ENCODE data around the gene WDR46.

Gene WDR46

DNA sequence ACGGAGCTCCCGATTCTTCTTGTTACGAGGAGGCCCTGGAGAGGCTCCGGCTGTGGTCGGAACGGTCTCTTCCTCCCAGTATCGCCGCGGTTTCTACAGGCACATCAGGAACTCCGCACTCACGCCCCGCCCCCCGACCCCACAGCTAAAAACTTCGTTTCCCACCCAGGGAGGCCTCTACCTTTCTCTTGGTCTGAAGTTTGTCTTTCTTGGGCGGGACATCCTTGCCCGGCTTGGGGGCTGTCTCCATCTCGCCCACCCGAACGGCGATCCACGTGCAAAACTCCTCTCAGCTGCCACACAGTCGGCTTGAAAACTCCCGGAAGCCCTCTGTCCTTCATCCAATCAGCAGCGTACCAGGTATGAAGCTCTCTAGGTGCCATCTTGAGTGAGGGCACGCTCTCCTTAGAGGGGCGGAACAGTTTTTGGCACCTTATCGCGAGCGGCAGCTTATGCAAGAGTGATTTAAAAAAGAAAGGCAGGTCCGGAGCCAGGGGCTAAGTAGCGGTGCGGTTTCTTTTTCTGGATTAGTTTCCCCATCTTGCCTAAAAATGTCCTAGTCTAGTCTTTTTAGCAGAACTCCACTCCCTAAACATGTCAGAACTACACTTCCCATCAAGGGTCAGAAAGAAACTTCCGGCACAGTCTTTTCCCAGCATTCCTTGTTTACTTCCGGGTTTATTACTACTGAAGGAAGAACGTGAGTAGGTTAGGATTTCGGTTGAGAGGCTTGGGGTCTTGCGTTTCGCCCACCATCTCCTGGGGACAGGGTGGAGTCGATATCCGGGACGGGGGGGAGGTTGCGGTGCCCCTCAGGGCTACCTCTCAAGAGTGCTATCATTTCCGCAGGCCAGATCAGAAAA, at the start of gene WDR46, which contains the start of gene PFDN6:
Gene WDR46, minus strand, starts transcription at position 319 of the 863 bp plus-strand sequence. Its CDS starts 69 bp downstream, at position 250.
Gene PFDN6, plus strand, starts transcription at position 681 of the 863 bp plus-strand sequence. CDS start 256 bp downstream, outside the sequence.
- peak; percentile 91 for DNase-seq

DNA sequence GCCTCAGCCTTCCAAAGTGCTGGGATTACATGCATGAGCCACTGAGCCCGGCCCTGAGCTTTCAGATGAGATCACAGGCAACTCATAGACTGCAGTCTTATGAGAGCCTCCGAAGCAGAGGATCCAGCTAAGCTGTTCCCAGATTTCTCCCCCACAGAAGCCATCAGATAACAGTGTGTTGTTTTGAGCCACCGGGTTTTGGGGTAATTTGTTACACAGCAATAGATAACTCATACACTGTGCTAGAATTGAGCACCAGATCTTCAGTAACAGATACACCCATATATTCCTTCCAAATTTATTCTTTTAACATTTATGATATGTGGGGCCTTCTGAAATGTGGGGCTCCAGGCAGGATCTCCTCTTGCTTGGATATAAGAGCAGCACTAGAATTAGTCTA, 47.5 kb upstream of the WDR46 start:
- no peak for DNase-seq

- no peak for DNase-seq
Measured at GRCh38 chr6:33335916-33336315, 46.9 kb upstream of the WDR46 start.

DNA sequence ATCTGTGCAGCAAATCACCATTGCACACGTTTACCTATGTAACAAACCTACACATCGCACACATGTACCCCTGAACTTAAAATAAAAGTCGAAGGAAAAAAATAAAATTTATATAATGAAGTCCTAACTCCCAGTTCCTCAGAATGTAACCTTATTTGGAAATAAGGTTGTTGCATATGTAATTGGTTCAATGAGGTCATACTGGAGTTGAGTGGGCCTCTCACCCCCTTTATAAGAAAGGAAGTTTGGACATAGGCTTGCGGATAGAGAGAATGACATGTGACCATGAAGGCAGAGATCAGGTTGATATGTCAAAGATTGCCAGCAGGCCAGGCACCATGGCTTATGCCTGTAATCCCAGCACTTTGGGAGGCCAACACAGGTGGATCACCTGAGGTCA, 44.6 kb upstream of the WDR46 start:
- DNase-seq: no peak

GRCh38 chr6:33330736-33331135, 41.7 kb upstream of the WDR46 start:
- no peak for DNase-seq

DNA sequence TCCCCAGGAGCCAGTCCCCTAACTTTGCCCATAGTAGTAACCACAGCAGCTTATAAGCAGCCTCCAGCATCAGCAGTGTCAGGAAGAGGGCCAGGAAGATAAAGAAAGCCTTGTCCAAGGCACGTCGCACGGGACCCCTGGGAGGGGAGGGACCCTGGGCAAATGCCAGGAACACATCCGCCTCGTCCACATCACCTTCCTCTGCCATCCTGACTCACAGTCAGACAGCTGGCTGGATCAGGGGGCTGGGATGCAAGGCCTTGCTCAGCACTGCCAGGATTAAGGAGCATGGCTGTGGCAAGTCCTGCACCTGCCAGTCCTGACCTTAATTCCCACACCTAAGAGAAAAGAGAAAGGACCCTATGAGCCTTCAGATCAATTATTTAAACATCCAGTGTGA, 40.0 kb upstream of the WDR46 start:
- no peak for DNase-seq

GRCh38 chr6:33324125-33324524, 35.1 kb upstream of the WDR46 start:
- DNase-seq: no peak

- no peak for DNase-seq
Measured at GRCh38 chr6:33323623-33323948, 34.5 kb upstream of the WDR46 start.

GRCh38 chr6:33321227-33321626, 32.2 kb upstream of the WDR46 start:
- no peak for DNase-seq

GRCh38 chr6:33320315-33321181, 31.5 kb upstream of the WDR46 start:
- no peak for DNase-seq

DNA sequence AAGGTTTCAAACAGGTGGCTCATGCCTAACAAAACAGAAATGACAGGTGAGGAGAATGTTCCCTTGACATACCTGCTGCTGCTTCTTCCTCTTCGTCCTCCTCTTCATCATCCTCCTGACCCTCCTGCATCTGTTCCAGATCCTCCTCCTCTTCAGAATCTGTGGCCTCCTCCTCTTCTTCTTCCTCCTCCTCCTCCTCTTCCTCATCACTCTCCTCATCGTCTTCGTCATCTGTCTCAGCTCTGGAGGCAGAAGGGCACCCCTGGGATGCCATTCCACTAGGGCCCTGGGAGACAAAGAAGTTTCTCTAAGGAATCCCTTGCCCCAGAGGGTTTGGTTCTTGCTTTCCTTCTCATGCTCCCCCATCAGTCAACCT, 30.9 kb upstream of the WDR46 start:
- DNase-seq: no peak

GRCh38 chr6:33318426-33319073, 29.5 kb upstream of the WDR46 start:
- no peak for DNase-seq

DNA sequence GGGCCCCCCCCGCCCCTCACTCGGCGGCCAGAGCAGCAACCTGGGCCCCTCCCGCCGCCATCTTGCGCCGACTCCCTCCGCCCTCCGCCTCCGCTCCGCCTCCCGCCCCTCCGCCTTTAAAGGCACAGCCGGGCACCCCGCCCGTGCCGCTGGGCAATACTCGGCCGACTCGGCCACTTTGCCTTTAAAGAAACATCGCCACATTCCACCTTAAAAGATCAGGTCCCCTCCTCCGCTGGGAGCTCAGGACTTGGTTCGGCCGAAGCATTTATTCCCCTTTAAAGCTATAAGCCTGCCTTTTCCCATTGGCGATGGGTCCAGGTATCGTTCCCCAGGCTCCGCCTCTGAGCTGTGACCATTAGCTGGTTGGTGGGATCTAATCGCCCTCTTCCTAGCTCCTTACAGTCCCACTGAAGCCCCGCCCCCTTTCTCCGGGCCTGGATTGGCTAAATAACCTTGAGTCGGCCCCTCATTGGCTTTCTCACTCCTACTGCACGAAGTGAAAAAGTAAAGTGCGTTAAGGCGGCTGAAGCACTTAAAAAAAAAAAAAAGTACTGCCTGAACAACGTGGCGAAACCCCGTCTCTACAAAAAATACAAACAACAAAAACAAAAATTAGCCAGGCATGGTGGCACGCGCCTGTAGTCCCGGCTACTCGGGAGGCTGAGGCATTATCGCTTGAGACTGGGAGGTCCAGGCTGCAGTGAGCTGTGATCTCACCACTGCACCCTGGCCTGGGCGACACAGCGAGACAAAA, 28.8 kb upstream of the WDR46 start, which contains the start of gene ZBTB22:
Gene ZBTB22, minus strand, starts transcription at position 76 of the 757 bp plus-strand sequence. CDS start 828 bp downstream, outside the sequence.
- peak; percentile 97 for DNase-seq

GRCh38 chr6:33317419-33317668, 28.3 kb upstream of the WDR46 start:
- no peak for DNase-seq

DNA sequence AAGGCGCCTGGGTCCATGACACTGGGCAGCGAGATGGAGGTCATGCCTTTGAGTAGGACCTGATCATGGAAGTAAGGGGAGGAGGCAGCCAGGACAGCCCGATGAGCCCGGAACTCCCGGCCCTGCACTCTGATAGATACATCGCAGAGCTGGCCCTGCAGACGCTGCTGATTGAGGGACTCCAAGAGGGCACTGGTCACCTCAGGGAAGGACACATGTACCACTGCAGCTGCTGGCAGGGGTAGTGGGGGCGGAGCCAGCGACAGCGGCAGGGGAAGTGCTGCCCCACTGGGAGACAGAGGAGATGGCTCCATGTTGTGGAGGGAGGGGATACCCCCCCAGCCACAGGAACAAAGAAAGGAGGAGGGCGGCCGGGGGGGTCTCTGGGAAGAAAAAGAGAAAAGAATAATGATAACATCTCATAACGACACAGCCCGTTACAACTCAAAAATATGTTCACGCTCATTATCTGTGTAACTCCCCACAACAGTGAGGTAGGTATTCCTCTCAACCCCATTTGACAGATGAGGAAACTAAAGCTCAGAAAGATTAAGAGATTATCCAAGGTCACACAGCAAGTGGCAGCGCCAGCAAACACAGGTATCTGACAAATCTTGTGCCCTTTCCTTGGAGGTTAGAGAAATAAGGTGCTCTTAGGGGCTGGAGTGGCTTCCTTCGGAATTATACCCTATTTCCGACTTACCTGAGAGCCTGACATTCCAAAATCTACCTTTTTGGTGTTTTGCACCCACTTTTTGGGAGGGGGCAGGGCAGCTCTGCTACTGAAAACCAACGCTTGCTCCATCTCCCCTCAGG, 27.8 kb upstream of the WDR46 start:
- DNase-seq: no peak

- no peak for DNase-seq
Measured at GRCh38 chr6:33315793-33316602, 27.0 kb upstream of the WDR46 start.

- no peak for DNase-seq
Measured at GRCh38 chr6:33314943-33315792, 26.1 kb upstream of the WDR46 start.

DNA sequence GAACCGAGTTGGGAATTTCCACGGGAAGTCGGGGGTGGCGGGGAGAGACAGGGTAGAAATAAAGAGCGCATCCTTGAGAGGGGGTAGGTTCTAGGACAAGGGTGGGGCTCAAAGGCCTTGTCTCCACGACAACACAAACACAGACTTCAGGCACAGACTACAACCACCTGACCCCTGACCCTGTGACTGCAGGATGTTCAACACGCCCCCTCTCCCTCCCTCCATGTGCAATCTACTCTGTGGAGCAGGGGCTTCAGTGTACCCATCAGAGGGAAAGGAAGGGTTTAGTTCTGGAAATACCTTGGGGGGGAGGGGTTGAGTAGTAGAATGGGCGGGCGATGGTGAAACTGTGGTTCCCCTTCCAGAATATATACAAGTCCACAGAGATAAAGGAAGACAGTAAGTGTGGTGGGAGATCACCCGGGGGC, 25.5 kb upstream of the WDR46 start:
- peak; percentile 73 for DNase-seq

DNA sequence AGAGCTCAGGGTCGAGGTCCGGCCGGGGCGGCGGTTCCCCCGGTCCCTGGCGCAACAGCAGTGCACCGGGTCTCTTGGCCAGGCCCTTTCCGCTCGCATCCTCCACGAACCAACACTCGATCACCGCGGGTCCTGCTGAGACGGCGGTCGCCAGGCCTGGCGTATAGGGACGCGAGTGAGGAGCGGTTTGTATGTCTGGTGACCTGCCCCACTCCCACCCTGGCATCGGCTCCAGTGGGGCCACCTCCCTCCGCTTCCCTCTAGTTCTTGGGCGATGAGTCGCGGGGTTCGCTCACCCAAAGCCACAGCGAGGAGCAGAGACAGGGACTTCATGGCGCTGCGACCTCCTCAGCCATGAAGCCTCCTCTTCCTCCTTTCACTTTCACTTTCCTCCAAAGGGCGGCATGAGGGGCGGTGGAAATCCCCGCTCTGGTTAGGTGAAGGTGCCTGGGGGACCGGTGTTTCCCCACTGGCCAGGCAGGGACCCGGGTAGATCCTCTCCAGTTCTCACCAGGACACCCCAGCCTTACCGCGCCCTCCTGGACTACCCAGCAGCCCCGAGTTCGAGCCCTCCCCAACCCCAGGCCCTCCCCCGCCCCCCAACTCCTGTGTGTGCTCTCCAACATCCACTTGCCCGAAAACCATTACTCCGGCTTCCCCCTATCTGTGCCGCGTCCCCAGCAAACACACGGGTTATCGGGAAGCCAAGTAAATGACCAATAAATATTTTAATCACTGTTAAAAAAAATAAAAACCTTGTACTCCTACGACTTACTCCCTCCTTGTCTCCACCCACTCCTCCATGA, 24.9 kb upstream of the WDR46 start, which contains the start of gene TAPBP:
Gene TAPBP, minus strand, starts transcription at position 370 of the 806 bp plus-strand sequence. Its CDS starts 37 bp downstream, at position 333.
- peak; percentile 92 for DNase-seq

Measured in activated CD4-positive, alpha-beta T cell treated with anti-CD3 and anti-CD28 coated beads, Interleukin-10, Interleukin-2, amounts not matched to agents 100 ng/mL and 50 ng/mL, durations not matched to agents 16 hours and 8 hours (primary cell).